ENCODE data around the gene POLR2J2.
"Not testable (repeated sequence)": the region's sequence is repeated elsewhere in the genome, so short reads cannot be mapped to it uniquely, and the experiment has no call there.

POLR2J2 gene

GRCh38 chr7:102671166-102671955 is at the start of gene POLR2J2:
Gene POLR2J2, minus strand, starts transcription at chr7:102671663. Its CDS starts 62 bp downstream, at chr7:102671601.
- not testable (repeated sequence) for DNase-seq

GRCh38 chr7:102718491-102718890 is 47.0 kb upstream of the POLR2J2 start:
- DNase-seq, result not testable (repeated sequence)

- not testable (repeated sequence) for DNase-seq
Measured at GRCh38 chr7:102715718-102716117, 44.3 kb upstream of the POLR2J2 start.

- not testable (repeated sequence) for DNase-seq
Measured at GRCh38 chr7:102714774-102715522, 43.5 kb upstream of the POLR2J2 start.

GRCh38 chr7:102713691-102714080 is 42.2 kb upstream of the POLR2J2 start:
- DNase-seq, result not testable (repeated sequence)

- not testable (repeated sequence) for DNase-seq
Measured at GRCh38 chr7:102713011-102713690, 41.7 kb upstream of the POLR2J2 start.

- DNase-seq, result not testable (repeated sequence)
Measured at GRCh38 chr7:102698962-102699750, 27.7 kb upstream of the POLR2J2 start.

- not testable (repeated sequence) for DNase-seq
Measured at GRCh38 chr7:102697642-102698512, 26.4 kb upstream of the POLR2J2 start.

GRCh38 chr7:102696009-102696408 is 24.5 kb upstream of the POLR2J2 start:
- not testable (repeated sequence) for DNase-seq

GRCh38 chr7:102695033-102695552 is 23.6 kb upstream of the POLR2J2 start:
- not testable (repeated sequence) for DNase-seq

- DNase-seq, result not testable (repeated sequence)
Measured at GRCh38 chr7:102694008-102694407, 22.5 kb upstream of the POLR2J2 start.

GRCh38 chr7:102690602-102691001 is 19.1 kb upstream of the POLR2J2 start:
- DNase-seq, result not testable (repeated sequence)

- DNase-seq, result not testable (repeated sequence)
Measured at GRCh38 chr7:102689436-102690282, 18.2 kb upstream of the POLR2J2 start.

GRCh38 chr7:102688299-102689036 is 17.0 kb upstream of the POLR2J2 start:
- DNase-seq, result not testable (repeated sequence)

- DNase-seq, result not testable (repeated sequence)
Measured at GRCh38 chr7:102682560-102682959, 11.1 kb upstream of the POLR2J2 start.

- DNase-seq, result not testable (repeated sequence)
Measured at GRCh38 chr7:102680780-102681179, 9.3 kb upstream of the POLR2J2 start.

- not testable (repeated sequence) for DNase-seq
Measured at GRCh38 chr7:102675545-102675944, 4.1 kb upstream of the POLR2J2 start.

- DNase-seq, result not testable (repeated sequence)
Measured at GRCh38 chr7:102673447-102674067, 2.1 kb upstream of the POLR2J2 start.

- not testable (repeated sequence) for DNase-seq
Measured at GRCh38 chr7:102671956-102672307, 469 bp upstream of the POLR2J2 start.

Measured in NCI-H1105 (cell line).